ENCODE measurements around the gene TFEB. TPM values are rescaled to one million over a fixed set of nuclear protein-coding genes. Genes with fewer than 3 reads are reported as not detected.

Gene TFEB
- total and polyA plus RNA-seq, 2 donors (not counting 3 experiments of a cell fraction or from before 2014, with no cell fraction given): 4.9 to 6.6 TPM

- H3K9me3 ChIP-seq (replicated peaks; ENCODE audit: control insufficient read depth, insufficient read depth, low read length): no peaks in the 10 kb centered on the region
Observed at GRCh38 chr6:41647061-41647511, 88.3 kb downstream of the TFEB start.

DNA sequence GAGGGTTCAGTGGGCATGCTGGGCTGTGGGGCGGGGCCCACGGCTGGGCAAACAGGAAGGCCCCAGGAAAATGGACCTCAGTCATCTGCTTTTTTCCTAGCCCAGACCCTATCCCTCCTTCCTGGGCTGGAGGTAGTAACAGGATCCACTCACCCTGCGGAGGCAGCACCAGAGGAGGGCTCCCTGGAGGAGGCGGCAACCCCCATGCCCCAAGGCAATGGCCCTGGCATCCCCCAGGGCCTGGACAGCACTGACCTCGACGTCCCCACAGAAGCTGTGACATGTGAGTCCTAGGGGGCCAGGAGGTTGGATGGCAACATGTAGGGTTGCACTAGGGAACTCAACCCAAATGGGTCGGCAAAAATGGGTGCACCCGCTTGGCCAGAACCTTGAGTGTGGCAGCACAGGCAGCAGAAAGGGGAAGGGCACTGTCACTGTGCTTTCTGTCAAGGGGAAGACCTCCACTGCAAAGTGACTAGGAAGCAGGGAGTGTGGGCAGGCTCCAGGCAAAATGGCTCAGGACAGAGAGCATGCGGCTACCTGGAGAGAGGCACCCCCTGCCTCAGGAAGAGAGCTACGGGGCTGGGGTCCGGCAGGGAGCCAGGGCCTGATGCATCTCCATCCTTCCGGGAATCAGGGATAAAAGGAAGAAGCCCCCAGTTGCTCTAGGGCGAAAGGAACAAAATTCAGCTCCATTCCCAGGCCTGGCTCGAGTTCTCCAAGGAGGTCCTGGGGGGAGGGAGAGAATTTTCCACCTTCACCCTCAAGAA, 89.2 kb downstream of the TFEB start:
- DNase-seq (ENCODE audit: low read depth, low spot score) (no peak), FAIRE-seq (no peak)
- H3K79me2 ChIP-seq (ENCODE audit: control insufficient read depth, insufficient read depth, low read length): no peaks in the 10 kb centered on the region
- no TSS peak for BruUV-seq (replicated peaks)
- H3K36me3 ChIP-seq (ENCODE audit: control insufficient read depth in 2 of 2, extremely low read depth in 1 of 2, insufficient read depth in 2 of 2, low read length in 2 of 2): peaks cover 0 to 39% of the 10 kb centered on the region in 2 experiments
- H4K20me1 ChIP-seq (replicated peaks; ENCODE audit: control insufficient read depth, extremely low read depth, insufficient read depth, low read length): no peaks in the 10 kb centered on the region
- H3K4me1 ChIP-seq (ENCODE audit: control insufficient read depth, extremely low read depth, insufficient read depth, low read length): peaks cover 11% of the 10 kb centered on the region
- no peaks in the 10 kb centered on the region for H3K9me3 ChIP-seq (replicated peaks; ENCODE audit: control insufficient read depth, insufficient read depth, low read length)
- POLR2A ChIA-PET: no interaction called here
- H3K9ac ChIP-seq (replicated peaks; ENCODE audit: extremely low read depth, insufficient read depth, low read length): no peak overlapping the region
- no peak overlapping the region for H3K27ac ChIP-seq (ENCODE audit: insufficient read depth, low read depth, low read length)
- CTCF ChIA-PET: interaction anchor here (0.9 to 2.0 kb wide), 2 partner anchors 9 to 44 kb away, joined by 3 to 7 read pairs; no protein-coding TSS in a partner anchor
- H3K4me3 ChIP-seq (replicated peaks in 1 of 3; ENCODE audit: insufficient read depth in 1 of 3, low read depth in 1 of 3, low read length in 3 of 3): no peak overlapping the region
- no peak overlapping the region for H2AFZ ChIP-seq (ENCODE audit: low read depth, low read length)
- no peak overlapping the region for H3K4me2 ChIP-seq (ENCODE audit: insufficient read depth, low read length)
- TF ChIP-seq CTCF (IDR thresholded peaks at IDR 0.05; ENCODE audit: extremely low read depth in 1 of 2, insufficient read depth in 1 of 2, low read depth in 1 of 2, low read length in 2 of 2): no peak
- TF ChIP-seq MYC (IDR thresholded peaks at IDR 0.05; ENCODE audit: low read depth, low read length): no peak
- TF ChIP-seq GATA2 (IDR thresholded peaks at IDR 0.05; ENCODE audit: insufficient read depth, insufficient read length, low read depth, low read length): no peak
- no peak for TF ChIP-seq POLR2AphosphoS5 (IDR thresholded peaks at IDR 0.05; ENCODE audit: insufficient read depth, low read depth, low read length)
- no peak for TF ChIP-seq JUN (IDR thresholded peaks at IDR 0.05; ENCODE audit: borderline replicate concordance, insufficient read depth, insufficient read length, low read depth)
- TF ChIP-seq MAX (IDR thresholded peaks at IDR 0.05; ENCODE audit: insufficient read depth, insufficient read length): no peak
- no peak for TF ChIP-seq EZH2 (IDR thresholded peaks at IDR 0.05; ENCODE audit: borderline replicate concordance, low read depth, low read length, severe bottlenecking)
- TF ChIP-seq POLR2A (IDR thresholded peaks at IDR 0.05; ENCODE audit: low read depth, low read length): no peak
- TF ChIP-seq FOS (IDR thresholded peaks at IDR 0.05; ENCODE audit: borderline replicate concordance, insufficient read depth, low read length): no peak
- H3K27me3 ChIP-seq (ENCODE audit: control insufficient read depth in 2 of 2, insufficient read depth in 2 of 2, low read length in 2 of 2): no peaks in the 10 kb centered on the region
- intact Hi-C loops (cut with micrococcal nuclease): no loop called here
- no peaks in the 10 kb centered on the region for H3K9me1 ChIP-seq (replicated peaks; ENCODE audit: control insufficient read depth, extremely low read depth, insufficient read depth, low read length)
- dilution Hi-C loops (cut with MboI; ENCODE audit: extremely low pct_ligation_motif_present, low sequenced_read_pairs): no loop called here

More at GRCh38 chr6:41647061-41647511, 88.3 kb downstream of the TFEB start:
- ChIA-PET POLR2A (no interaction called here), CTCF (interaction anchor here (0.9 to 2.0 kb wide), 2 partner anchors 8 to 45 kb away, joined by 3 to 7 read pairs; no protein-coding TSS in a partner anchor)
- Histone ChIP-seq H3K4me3 (replicated peaks in 1 of 3; ENCODE audit: insufficient read depth in 1 of 3, low read depth in 1 of 3, low read length in 3 of 3) (no peak overlapping the region), H3K4me2 (ENCODE audit: insufficient read depth, low read length) (no peak overlapping the region), H2AFZ (ENCODE audit: low read depth, low read length) (no peak overlapping the region), H3K4me1 (ENCODE audit: control insufficient read depth, extremely low read depth, insufficient read depth, low read length) (peaks cover 11% of the 10 kb centered on the region), H3K9me1 (replicated peaks; ENCODE audit: control insufficient read depth, extremely low read depth, insufficient read depth, low read length) (no peaks in the 10 kb centered on the region), H4K20me1 (replicated peaks; ENCODE audit: control insufficient read depth, extremely low read depth, insufficient read depth, low read length) (no peaks in the 10 kb centered on the region), H3K79me2 (ENCODE audit: control insufficient read depth, insufficient read depth, low read length) (no peaks in the 10 kb centered on the region), H3K27me3 (ENCODE audit: control insufficient read depth in 2 of 2, insufficient read depth in 2 of 2, low read length in 2 of 2) (no peaks in the 10 kb centered on the region), H3K27ac (ENCODE audit: insufficient read depth, low read depth, low read length) (no peak overlapping the region), H3K9ac (replicated peaks; ENCODE audit: extremely low read depth, insufficient read depth, low read length) (no peak overlapping the region), H3K36me3 (ENCODE audit: control insufficient read depth in 2 of 2, extremely low read depth in 1 of 2, insufficient read depth in 2 of 2, low read length in 2 of 2) (peaks cover 0 to 46% of the 10 kb centered on the region in 2 experiments)
- intact Hi-C loops (cut with micrococcal nuclease): no loop called here
- FAIRE-seq (no peak), DNase-seq (ENCODE audit: low read depth, low spot score) (no peak)
- BruUV-seq (replicated peaks): no TSS peak
- TF ChIP-seq MYC (IDR thresholded peaks at IDR 0.05; ENCODE audit: low read depth, low read length): no peak
- TF ChIP-seq MAX (IDR thresholded peaks at IDR 0.05; ENCODE audit: insufficient read depth, insufficient read length): no peak
- no peak for TF ChIP-seq POLR2AphosphoS5 (IDR thresholded peaks at IDR 0.05; ENCODE audit: insufficient read depth, low read depth, low read length)
- TF ChIP-seq FOS (IDR thresholded peaks at IDR 0.05; ENCODE audit: borderline replicate concordance, insufficient read depth, low read length): no peak
- TF ChIP-seq GATA2 (IDR thresholded peaks at IDR 0.05; ENCODE audit: insufficient read depth, insufficient read length, low read depth, low read length): no peak
- dilution Hi-C loops (cut with MboI; ENCODE audit: extremely low pct_ligation_motif_present, low sequenced_read_pairs): no loop called here

Measured in endothelial cell of umbilical vein (primary cell).